DMS79 treated with DMSO at 0.1 percent for 48 hours (cell line): ENCODE results near the gene CHID1.

Experiments
- DNase-seq: peaks from one replicate; lab custom pipeline; 2025; lab: John Stamatoyannopoulos, UW

Gene CHID1

GRCh38 chr11:836274-836673 lies 74.3 kb downstream of the CHID1 start:
- DNase-seq: no peak

GRCh38 chr11:834371-835316 lies 76.0 kb downstream of the CHID1 start:
- DNase-seq: no peak

DNA sequence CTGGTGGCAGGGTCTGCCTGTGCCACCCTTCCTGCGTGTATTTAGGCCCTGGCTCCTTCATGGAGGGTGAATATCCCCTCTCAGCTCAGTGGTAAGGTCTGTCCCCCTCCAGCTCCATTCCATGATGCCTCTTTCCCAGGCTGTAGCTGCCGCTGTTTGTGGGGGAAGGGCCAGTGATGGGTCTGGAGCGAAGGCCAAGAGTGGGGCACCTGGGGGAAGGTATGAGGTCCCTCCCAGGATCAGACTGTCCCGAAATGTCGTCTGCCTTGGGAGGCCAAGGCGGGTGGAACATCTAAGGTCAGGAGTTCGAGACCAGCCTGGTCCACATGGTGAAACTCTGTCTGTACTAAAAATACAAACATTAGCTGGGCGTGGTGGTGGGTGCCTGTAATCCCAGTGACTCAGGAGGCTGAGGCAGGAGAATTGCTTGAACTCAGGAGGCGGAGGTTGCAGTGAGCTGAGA lies 76.7 kb downstream of the CHID1 start:
- no peak for DNase-seq

GRCh38 chr11:833114-833791 lies 77.4 kb downstream of the CHID1 start:
- DNase-seq: no peak

DNA sequence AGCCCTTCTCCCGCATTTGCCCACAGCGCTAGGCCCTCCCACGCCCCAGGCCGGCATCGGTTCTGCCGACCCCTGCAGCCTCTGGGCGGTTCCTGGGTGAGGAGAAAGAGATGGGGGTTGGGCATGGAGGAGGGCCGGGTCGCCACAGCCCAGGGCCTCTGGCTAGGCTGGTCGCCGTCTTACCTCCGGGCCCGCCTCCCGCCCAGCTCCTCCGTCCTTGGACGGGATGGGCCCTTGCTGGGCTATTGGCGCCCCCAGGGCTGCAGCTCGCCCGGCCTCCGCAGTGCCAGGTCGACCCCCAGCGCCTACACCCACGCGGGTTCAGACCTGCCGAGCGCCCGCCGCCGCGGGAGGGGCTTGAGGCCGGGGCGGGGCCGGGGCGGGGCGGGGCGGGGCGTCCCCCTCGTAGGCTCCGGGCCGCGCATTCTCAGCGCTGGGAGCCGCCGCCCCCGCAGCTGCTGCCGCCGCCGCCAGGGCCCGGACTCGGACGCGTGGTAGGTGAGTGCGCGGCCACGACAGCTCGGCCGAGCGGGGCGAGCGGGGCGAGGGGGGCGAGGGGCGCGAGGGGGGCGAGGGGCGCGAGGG lies 78.0 kb downstream of the CHID1 start, which contains the start of gene CD151:
CD151 (plus strand) TSS at position 424 of the 585 bp plus-strand sequence. CDS start 3,118 bp downstream, outside the sequence.
- no peak for DNase-seq

GRCh38 chr11:831961-832528 lies 78.6 kb downstream of the CHID1 start:
- no peak for DNase-seq

GRCh38 chr11:831118-831864 lies 79.3 kb downstream of the CHID1 start:
- DNase-seq: no peak

GRCh38 chr11:830295-831117 lies 80.1 kb downstream of the CHID1 start:
- DNase-seq: peak; percentile 40

GRCh38 chr11:829847-830294 lies 80.7 kb downstream of the CHID1 start:
- DNase-seq: no peak

DNA sequence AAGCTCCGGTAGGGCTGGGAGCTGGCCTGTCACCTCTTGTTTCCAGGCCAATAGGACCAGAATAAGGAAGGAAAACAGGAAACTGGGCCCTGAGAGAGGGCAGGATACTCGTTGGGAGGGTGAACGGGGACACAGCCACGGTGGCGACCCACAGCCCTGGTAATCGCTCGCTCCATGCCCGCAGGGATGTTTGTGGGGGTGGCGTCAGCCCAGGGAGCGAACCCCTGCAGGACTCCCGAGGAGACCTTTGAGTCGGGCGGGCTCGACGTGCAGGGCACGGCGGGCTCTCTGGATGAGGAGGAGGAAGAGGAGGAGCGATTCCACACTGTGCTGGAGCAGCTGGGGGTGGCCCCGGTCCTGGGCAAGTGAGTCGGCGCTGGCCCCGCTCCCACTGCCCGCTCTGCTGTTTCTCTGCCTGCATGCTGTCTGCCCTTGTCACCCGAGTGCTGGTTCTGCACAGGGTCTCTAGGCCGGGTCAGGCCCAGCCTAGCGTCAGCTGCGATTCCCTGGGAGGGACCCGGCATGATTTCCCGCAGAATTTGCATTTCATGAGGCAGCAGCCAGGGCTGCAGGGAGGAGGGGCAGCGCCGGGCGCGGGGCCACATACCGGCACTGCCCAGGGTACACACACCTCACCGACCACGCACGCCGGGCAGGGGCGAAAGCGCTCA lies 81.3 kb downstream of the CHID1 start:
- DNase-seq: no peak

- DNase-seq: no peak
Observed at GRCh38 chr11:828506-829175, 82.0 kb downstream of the CHID1 start.

- DNase-seq: no peak
Observed at GRCh38 chr11:827897-828192, 82.8 kb downstream of the CHID1 start, which contains the start of gene CRACR2B. Gene CRACR2B, plus strand, starts transcription at chr11:827919. Its CDS starts 689 bp downstream, at chr11:828608.

- no peak for DNase-seq
Observed at GRCh38 chr11:827146-827896, 83.3 kb downstream of the CHID1 start.

- no peak for DNase-seq
Observed at GRCh38 chr11:826836-827145, 83.8 kb downstream of the CHID1 start.

DNA sequence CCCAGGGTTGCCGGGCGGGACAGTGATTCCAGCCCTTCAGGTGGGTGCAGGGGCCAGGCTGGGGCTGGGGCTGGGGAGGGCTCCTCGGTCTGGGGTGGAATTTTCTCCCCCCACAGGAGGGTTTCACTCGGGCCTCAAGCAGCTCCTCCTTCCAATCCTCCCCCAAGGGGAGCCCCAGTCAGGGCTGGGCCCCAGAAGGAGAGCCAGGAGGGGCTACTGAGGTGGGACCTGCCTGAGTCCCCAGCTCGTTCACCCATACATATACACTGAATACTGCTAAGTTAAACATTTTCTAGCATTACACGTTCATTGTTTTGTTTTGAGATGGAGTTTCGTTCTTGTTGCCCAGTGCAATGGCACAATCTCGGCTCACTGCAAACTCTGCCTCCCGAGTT lies 84.4 kb downstream of the CHID1 start:
- DNase-seq: no peak

DNA sequence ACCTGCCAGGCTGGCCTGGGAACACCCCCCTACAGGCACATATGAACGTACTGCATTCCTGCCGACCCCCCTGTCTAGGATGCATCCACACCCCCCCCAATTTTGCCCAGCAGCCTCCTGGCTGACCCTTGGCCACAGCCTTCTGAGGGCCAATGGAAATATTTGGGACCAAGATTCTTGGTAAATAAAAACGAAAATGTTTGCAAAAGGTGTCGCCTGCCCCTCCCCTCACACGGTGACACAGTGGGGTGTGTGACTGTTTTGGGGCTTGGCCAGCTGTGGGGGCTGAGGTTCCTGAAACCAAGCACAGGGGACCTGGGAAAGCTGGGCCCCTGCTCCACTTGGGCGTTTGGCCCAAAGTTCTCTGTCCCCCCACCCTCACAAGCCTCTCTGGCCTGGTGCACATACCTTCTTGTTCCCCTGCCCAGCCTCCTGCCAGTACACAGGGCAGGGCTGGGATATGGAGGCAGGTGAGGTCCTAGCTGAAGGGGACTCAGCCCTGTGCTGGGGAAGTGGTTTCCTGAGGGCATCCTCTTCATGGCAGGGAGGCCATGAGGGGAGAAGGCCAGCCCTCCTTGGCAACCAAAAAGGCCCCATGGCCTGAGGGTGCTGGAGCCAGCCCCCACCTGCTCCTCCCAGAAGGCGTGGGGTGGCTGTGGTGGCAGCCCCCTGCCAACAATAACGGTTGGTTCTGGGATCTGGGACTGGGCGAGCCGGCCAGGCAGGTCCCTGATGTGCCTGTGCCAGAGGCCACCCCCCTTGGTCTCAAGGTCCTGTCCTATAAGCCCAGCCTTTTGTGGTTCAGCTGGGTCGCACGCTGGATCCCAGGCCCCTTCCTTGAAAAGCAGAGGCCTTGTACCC lies 85.0 kb downstream of the CHID1 start:
- DNase-seq: no peak

GRCh38 chr11:824942-825341 lies 85.7 kb downstream of the CHID1 start:
- DNase-seq: peak; percentile 33

DNA sequence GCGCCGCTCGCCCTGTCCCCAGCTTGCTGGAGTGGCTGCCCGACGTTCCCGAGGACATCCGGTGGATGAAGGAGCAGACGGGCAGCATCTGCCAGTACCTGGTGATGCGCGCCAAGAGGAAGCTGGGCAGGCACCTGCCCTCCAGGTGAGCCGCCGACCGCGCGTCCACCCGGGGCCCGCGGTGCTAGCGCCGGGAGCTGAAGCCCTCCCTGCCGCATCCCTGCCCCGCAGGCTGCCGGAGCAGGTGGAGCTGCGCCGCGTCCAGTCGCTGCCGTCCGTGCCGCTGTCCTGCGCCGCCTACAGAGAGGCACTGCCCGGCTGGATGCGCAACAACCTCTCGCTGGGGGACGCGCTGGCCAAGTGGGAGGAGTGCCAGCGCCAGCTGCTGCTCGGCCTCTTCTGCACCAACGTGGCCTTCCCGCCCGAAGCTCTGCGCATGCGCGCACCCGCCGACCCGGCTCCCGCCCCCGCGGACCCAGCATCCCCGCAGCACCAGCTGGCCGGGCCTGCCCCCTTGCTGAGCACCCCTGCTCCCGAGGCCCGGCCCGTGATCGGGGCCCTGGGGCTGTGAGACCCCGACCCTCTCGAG lies 86.2 kb downstream of the CHID1 start:
- DNase-seq: peak; percentile 46
